NCI-H82 (cell line): ENCODE measurements around the gene NPR2.
A peak's percentile ranks its signal among the peaks of the same experiment; 100 is the strongest.

ENCODE experiments used
- DNase-seq: peaks from one replicate; lab custom pipeline; 2025; lab: John Stamatoyannopoulos, UW

The NPR2 gene

DNA sequence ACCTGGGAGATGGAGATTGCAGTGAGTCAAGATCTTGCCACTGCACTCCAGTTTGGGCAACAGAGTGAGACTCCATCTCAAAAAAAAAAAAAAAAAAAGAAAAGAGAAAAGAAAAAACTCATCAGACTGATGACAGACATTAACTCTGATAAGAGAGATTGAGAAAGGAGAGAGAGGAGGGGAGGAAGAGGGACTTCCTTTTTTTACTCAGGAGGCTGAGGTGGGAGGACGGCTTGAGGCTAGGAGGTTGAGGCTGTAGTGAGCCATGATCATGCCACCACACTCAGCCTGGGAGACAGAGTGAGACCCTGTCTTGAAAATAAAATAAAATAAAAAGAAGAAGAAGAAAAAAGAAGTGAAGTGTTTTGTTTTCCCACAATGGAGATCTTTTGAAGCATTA lies 27.6 kb upstream of the NPR2 start:
- DNase-seq = no peak

DNA sequence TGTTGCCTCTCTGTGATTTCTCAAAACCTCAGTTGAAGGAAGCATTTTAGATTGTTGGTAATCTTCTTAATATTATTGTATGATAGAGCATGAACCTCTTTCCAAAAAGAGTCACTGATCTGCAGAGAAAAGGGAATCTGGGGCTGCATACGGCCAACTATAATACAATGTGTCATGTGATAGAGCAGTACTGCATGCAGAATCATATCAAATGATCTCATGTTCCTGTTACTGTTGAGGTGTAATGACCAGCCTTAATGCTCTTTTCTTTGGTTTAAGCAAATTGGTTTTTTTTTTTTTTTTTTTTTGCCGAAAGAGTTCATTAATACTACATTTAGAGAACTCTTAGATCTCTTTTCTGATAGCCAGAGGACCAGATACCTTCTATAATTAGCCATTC lies 24.4 kb upstream of the NPR2 start:
- DNase-seq = no peak

DNA sequence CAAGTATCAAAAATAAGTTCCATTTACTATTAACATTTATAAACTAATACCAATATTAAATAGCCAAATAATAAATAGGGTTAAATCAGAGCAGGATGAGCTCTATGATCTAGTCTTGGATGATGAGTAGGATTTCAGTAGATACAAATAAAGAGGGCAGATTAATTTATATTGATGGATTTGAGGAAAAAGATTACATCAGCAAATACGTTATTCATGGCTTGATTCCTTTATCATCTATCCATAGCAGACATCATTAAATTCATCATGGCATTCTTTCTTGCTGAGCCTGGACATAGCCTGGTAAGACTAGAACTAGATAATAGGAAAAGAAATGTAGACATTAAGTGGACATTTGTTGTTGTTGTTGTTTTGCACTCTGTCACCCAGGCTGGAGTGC lies 23.9 kb upstream of the NPR2 start:
- no peak for DNase-seq

DNA sequence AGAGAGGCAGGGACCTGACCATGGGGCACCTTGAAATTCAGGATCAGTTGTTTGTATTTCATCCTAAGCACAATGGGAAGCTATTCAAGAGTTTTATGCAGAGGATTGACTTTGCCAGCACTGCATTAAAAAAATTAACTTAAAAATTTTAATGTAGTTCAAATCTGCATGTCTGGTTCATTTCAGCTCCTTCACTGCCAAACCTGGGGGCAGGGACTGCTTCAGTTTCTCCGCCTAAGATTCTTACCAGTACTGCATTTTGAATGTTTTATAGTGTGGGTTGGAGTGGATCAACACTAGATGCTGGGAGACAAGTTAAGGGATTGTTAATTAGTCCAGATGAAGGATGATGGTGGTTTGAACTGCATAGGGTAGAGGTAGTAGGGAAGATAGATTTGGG lies 21.6 kb upstream of the NPR2 start:
- DNase-seq = no peak

DNA sequence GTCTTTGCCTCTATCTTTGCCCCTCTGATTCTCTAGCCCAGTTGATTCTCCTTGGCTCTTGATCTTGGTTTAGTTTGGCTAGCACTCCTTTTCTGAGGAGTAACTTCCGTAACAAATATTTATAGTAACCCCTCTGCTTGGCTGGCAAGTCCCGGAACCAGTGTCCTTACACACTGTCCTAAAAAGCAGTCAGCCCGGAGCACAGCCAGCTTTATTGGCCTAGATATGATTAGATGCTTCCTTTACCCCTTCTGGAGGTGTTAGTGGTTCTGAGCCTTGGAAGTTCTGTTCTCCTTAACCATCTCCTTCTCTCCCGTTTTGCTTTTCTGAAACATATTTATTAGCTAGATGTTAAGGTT lies 20.3 kb upstream of the NPR2 start:
- DNase-seq = no peak

DNA sequence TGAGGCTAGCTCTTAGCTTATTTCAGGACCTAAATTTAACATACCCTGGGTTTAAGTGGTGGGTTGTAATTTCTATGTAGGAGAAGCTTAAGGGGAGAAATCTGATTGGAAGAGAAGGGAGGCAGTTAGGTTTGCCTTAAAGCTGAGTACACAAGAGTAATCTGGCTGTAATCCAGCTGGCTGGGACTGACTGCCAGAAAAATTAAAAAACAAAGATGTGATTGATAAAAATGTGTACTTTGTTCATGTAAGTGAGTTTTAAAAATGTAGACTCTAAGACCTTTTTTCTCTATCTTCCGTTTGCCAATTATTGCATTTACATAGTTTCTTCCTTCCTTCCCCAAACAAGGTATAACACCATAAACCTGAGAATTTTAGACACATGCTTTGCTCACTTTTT lies 19.9 kb upstream of the NPR2 start:
- peak; percentile 64 for DNase-seq

DNA sequence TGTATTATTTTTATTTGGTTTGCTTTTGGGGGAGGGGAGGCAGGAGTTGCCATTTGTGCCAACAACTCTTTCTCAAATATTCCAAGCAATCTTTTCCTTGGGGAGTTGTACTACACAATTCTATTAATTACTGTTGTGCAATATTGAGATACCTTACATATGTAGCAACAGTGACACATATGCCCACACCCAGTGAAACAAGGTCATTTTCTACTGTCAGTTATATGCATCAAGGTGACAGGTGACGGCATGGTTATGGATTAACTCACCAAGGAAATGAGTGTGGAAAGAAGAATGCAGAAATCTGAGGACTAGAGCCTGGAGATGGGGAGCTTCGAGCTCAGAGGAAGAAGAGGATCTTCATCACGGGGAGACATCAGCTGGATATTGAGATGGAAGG lies 19.4 kb upstream of the NPR2 start:
- no peak for DNase-seq

DNA sequence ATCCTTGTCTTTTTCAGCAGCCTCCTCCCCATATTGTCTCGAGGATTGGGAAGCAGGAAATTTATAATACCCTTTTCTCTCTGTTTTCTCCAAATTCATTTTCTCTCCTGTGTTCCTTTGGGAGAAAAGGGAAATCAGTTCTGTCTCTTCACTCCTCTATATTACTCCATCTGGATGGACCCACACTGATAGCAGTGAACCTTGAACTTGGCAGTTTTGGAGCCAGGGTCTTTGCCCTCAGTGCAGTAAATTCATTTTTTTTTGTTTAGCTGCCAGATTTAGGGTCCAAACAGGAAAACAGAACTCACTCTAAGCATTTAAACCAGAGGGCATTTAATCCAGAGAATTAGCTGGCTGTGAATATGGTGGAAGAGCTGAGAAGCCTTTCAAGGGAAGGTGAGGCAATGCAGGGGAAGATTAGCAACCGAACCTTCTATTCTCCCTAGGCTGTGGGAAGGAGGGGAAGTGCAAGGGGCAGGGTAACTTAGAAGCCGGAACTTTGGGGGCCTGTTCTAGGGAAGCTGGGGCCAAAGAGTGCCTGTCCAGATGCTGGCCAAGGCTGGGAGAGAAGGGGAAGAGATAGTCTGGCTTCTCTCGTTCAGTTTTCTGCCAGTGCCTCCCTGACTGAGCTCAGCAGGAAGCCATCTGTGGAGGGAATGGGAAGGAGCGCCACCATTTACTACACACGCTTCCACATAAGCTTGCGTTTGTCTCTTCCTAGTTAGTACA lies 16.3 kb upstream of the NPR2 start:
- peak; percentile 36 for DNase-seq

DNA sequence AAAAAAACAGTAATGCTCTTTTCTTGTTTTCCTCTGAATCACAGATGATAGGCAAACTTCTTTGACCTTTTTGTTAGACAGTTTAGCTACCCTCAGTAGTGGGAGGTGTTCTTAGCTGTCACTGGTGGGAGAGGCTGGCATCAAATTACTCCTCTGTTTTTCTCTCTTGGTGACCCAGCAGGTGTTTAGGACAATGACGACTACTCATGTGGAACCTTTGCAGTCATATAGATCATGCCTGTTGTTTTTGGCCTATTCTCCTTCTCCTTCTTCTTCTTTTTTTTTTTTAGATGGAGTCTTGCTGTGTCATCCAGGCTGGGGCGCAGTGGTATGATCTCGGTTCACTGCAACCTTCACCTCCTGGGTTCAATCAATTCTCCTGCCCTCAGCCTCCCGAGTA lies 15.4 kb upstream of the NPR2 start:
- peak; percentile 7 for DNase-seq

DNA sequence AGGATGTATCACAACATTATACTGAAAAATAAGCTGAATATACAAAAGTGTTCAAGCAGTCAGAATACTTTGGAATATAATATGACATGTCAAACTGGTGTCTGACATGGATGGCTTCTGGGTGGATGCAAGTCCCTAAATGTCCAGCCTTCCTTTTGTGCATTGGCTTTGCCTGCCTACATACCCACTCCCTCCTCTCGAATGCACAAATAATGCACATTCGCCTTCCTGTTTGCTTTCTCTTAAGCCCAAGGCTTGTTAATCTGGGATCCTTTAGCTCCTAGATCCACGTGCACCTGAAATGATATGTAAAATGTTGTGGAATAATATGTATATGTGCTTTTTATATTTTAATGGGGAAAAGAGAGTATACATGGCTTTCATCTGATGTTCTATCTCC lies 12.9 kb upstream of the NPR2 start:
- no peak for DNase-seq

DNA sequence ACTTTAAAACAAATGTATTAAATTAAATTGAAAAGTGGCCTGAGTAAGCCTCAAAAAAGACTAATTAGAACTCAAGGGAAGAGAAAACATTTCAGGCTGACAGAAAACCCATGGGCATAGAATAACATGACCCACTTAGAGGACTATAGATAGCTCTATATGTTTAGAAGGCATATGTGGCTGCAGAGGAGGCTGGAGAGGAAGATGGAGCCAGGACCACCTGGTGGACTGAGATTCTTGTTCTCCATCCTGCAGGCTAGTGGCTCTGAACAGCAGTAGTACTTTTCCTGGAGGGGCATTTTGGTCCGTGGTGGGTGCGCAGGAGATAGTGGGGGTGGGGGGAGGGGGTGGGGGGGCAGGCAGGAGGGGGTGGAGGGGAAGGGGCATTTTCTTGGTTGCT lies 10.3 kb upstream of the NPR2 start:
- DNase-seq = no peak

DNA sequence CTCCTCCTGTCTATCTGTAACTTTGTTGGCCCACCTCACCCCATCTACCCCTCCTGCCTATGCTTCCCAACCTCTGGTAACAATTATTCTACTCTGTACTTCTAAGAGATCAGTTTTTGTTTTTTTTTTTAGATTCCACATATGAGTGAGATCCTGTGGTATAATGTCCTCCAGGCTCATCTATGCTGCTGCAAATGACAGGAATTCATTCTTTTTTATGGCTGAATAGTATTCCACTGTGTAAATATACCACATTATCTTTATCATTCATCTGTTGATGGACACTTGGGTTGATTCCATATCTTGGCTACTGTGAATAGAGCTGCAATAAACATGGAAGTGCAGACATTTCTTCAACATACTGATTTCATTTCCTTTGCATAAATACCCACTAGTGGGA lies 8.0 kb upstream of the NPR2 start:
- no peak for DNase-seq

DNA sequence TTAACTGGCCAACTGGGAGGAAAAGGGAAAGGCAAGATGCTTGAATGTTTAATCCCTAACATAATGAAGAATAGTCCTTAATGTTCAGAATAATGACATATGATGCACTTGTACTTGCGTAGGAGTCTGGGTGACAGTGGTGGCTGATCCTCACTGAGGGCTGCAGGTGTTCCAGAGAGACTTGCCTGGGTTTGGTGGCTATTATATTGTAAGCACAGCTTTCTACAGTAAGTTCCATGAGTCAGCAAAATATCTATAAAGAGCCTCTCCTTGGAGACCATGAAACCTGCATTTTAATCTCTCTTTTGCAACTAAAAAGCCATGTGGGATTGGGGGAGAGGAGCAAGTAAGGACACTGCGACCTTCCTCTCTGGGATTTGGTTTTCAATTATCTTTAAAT lies 1.9 kb upstream of the NPR2 start:
- DNase-seq = peak; percentile 7

DNA sequence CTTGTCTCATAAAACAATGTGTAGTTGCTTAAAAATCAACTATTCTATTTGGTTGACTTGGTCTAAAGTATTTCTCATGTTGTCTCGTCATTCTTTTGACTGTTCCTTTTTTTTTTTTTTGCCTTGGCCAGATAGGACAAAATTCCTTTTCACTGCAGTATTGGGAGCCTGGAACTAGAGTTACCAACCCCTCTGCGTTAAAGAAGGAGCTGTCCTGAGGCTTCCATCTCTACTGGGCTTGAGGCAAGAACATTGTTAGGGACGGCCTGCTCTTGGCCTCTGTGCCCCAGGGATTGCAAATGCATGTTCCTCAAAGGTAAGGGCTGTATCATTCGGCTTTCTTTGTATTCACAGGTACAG lies 1.4 kb upstream of the NPR2 start:
- no peak for DNase-seq

DNA sequence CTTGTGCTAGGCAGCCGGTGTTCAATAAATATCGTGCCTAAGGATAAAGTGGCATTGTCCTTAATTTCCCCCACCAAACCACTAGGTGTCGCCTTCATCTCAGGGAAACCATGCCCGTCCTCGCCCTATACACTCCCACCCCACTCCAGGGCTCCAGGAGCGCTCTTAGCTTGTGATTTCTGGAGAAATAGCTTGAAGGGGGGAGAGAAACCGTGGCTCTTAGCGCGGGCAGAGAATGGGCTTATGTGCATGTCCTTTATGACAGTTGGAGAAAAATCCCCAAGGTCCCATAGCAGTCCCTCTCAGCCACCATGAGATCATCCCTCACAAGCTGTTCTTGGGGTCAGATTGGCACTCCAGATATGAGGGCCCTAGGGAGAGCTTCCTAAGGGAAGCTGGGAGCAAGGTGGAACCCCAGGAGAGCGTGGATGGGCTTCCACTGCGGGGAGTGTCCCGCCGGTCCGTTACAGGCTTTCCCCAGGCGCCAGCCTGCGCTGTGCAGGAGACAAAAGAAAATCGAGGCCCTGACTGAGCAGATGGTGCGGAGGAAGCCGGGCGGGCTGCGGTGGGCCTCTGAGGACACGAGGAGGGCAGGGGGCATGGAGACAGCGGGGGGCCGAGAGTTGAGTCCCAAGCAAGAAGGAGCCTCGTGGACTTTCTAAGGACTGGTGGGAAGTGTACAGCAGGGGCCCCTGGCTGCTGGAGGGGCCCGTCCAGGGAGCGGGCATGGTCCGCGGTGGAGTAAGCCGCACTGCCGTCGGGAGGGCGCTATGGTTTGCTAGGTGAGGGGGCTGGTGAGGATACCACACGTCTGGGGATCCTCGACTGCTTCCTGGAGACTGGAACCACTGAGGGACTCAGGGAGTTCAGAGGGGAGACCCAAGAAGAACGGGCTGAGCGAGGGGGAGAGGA lies 750 bp upstream of the NPR2 start:
- DNase-seq = peak; percentile 93

DNA sequence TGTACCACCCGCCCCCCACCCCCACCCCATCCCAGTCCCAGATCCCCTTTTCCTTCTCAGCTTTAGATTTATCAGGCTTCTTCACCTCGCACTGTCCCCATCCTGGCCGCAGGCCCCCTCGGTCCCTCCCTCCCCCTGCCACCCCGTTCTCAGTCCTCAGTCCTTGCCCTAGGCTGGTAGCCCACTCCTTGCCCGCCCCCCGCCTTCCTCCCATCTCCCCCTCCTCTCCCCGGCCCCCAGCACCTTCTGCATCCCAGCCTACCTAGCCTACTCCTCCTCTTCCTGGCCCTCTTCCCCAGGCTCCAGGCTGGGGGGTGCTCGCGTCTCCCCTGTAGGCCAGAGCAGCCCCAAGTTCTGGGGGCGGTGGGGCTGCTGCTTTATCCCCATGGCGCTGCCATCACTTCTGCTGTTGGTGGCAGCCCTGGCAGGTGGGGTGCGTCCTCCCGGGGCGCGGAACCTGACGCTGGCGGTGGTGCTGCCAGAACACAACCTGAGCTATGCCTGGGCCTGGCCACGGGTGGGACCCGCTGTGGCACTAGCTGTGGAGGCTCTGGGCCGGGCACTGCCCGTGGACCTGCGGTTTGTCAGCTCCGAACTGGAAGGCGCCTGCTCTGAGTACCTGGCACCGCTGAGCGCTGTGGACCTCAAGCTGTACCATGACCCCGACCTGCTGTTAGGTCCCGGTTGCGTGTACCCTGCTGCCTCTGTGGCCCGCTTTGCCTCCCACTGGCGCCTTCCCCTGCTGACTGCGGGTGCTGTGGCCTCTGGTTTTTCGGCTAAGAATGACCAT lies 828 bp downstream of the NPR2 start:
- DNase-seq = no peak

DNA sequence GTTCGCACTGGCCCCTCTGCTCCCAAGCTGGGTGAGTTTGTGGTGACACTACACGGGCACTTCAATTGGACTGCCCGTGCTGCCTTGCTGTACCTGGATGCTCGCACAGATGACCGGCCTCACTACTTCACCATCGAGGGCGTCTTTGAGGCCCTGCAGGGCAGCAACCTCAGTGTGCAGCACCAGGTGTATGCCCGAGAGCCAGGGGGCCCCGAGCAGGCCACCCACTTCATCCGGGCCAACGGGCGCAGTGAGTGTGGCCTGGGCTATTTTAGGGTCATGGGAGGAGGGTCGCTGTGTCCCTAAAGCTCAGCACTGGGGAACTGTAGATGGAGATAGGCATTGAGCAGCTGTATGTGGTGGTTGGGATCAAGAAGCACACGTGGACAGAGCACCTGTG lies 1.4 kb downstream of the NPR2 start:
- no peak for DNase-seq

DNA sequence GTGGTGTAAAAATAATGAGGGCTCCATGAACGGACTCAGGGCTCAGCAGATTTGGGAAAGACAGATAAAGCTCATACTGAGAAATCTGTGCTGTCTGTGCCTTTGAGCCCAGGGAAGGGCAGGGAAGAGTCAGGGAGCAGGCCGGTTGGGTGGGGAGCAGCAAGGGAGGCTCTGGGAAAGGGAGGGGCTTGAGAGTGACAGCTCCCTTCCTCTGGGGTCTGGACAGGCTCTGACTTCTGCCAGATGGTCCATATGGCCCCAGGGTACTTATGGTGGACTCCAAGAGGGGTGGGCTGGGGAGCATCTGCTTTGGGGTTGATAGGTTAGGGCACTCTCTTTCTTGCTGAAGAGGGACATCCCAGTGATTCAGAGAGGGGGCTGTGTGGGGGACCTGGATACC lies 2.1 kb downstream of the NPR2 start:
- peak; percentile 80 for DNase-seq

DNA sequence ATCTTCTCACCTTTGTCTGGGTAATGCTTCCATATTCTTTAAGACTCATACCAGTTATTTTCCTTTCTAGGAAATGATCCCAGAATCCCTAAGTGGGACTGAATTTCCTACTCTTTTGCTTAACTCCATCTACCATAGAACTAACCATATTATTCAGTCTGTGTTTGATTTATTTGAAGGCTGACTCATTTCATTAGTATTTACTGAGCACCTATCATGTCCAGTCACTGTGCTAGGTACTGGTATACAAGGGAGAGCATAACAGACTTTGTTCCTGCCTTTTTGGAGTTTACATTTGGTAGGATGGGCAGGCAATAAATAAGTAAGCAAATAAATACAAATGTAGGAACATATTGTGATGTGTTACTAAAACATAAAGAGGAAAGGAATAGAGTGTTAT lies 4.3 kb downstream of the NPR2 start:
- DNase-seq = no peak

DNA sequence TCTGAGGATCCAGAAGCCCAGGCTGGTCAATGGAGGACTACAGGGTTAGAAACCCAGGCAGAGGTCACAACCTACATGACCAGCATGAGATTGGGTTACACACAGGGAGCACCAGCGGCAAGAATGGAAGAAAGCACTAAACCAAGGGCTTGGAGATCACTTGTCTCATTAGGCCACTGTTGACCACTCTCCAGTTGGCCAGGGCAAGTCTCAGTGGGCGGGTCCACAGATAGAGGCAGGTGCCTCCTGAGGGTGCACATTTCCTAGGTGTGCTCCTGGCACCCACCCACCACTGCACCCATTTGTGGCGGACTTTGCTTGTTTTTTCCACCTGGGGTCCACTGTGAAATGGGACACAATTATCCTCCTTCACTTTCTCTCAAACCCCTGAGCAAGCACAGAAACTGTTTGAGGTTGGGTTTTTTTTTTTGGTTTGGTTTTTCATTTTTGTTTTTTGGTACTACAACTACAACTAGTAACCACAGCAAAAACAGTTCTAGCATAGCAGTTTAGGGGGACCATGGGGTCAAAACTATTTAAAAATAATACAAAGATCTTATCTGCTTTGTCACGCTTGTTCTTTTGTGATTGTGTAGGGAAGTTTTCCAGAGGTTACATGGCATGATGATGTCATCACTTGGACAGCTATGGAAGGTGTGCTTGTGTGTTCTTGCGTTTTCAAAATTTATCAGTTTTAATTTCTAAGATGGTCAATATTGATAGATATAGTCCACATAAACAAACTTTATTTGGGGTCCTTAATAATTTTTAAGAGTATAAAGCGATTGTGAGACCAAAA lies 6.1 kb downstream of the NPR2 start:
- DNase-seq = no peak

DNA sequence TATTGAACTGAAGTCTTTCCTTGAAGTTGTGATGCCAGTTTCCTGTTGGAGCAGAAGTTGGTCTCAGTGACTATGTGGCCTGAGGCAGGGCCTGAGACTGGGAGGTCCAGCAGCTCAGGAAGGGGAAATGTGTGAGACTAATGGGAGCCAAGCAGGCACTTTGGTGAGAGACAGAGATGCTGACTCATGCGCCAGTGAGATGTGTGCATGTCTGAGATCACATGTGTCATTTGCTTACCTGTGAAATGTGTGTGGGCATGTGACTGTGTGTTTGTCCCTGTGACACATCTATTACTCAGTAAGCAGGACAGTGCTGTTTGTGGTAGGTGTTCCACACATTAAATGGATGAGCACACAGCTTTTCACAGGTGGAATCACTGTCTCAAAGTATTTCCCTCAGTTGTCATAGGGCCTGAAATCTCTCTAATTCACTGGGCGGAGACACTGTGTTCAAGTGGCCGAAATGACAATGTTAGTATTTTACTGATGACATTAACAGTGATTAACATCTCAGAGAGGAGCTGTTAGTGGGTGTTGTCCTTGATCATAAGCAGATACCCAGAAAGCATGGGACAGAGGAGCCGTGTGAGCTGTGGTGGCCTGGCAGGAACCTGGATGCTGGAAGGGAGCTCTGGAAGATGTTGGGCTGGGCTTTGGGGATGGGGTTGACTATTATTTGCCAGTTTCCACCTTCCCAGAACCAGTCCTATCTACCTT lies 7.4 kb downstream of the NPR2 start:
- DNase-seq = no peak
